Measurements from ENCODE around the gene MPV17L. TPM values are rescaled to one million over a fixed set of nuclear protein-coding genes. Genes with fewer than 3 reads are reported as not detected.
A peak's percentile ranks its signal among the peaks of the same experiment; 100 is the strongest.
"Not testable (repeated sequence)": the region's sequence is repeated elsewhere in the genome, so short reads cannot be mapped to it uniquely, and the experiment has no call there.

MPV17L gene
- polyA plus RNA-seq (ENCODE audit: insufficient read length), result 4.6 TPM

DNA sequence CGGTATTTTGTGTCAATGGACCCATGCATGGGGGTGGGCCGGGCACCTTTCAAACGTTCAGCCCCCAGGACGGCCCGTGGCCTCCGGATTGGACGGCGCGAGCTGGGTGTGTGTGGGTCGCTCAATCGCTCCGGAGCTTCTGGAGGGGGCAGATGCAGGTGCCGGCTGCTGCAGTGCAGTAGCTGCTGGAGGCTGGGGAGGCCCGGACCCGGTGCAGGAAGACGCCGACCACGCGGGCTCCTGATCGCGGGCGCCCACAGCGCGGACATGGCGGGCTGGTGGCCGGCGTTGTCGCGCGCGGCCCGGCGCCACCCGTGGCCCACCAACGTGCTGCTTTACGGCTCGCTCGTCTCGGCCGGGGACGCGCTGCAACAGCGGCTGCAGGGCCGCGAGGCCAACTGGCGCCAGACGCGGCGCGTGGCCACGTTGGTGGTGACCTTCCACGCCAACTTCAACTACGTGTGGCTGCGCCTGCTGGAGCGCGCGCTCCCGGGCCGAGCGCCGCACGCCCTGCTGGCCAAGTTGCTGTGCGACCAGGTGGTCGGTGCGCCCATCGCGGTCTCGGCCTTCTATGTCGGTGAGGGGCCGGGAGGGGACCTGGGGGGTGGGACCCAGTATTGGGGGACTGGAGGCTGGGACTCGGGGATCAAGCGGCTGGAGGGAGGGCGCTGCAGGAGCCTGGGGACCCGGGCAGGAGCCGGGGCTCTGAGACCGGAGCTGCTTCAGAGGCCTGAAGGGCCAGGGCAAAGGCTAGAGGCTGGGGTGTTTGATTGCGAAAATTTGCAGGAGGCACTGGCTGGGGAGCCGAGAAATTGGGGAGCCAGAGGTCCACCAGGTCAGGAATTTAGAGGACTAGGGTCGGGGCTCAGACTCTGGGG is at the start of gene MPV17L:
Gene MPV17L (plus strand): TSS at position 124 of the 878 bp plus-strand sequence. CDS start 144 bp downstream, at position 268.
- peak; percentile 29 for DNase-seq

DNA sequence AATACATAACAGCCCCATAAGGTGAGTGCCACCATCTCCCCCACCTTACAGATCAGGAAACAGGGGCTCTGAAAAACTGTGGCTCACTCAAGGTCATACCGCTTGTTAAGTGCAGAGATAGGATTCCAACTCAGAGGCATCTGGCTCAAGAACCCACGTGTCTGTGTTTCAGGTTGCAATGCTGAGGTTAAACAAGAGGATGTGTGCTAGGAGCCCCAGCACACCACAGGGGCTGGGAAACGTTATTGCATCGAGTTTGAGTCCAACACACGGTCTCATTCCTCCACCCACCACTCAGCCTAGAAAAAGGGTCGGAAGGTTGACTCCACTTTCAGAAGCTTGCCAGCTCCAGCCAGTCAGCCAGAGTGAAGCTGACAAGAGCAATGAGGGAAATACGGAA is 46.8 kb upstream of the MPV17L start:
- not testable (repeated sequence) for DNase-seq

DNA sequence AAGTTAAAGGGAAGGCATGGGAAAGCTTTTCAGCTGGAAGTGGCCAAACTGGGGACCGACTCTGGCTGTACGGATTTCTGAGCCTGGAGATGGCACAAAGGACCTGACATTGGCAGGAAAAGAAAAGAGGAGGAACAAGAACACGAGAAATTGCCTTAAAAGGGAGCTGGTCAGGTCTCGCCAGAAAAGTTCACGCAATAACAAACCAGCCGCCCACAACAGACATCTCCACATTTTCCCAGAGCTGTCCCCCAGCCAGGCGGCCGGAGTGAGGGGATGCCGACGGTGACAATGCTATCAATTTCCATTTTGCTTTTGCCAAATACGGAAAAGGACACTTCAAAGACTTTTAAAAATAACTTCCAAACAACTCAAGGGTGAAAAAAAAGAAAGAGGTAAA is 44.3 kb upstream of the MPV17L start:
- not testable (repeated sequence) for DNase-seq

DNA sequence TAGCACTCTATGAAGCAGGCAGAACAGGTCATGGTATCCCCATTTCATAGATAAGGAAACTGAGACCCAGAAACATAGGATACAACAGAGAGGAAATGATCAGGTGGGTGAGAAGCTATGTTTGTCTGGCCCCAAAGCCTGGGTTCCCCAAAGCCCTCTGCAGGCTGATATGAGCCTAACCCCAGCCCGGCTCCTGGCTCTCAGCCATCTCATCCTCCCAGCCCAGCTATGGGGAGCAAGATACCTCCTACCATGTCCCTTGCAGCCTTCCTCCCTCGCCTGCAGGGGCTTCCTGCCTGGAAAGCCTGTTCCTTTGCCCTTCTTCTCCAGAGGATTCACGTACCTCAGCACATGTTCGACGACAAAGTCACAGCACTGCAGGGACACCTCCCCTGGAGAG is 43.8 kb upstream of the MPV17L start:
- DNase-seq, result not testable (repeated sequence)

DNA sequence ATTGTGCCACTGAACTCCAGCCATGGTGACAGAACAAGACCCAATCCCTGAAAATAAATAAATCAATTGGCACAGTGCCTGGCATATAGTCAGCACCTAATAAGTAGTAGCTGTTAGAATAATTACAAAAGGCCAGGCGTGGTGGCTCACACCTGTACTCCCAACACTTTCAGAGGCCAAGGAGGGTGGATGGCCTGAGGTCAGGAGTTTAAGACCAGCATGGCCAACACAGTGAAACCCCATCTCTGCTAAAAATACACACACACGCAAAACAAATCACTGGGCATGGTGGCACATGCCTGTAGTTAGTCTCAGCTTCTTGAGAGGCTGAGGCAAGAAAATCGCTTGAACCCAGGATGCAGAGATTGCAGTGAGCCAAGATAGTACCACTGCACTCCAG is 42.7 kb upstream of the MPV17L start:
- not testable (repeated sequence) for DNase-seq

DNA sequence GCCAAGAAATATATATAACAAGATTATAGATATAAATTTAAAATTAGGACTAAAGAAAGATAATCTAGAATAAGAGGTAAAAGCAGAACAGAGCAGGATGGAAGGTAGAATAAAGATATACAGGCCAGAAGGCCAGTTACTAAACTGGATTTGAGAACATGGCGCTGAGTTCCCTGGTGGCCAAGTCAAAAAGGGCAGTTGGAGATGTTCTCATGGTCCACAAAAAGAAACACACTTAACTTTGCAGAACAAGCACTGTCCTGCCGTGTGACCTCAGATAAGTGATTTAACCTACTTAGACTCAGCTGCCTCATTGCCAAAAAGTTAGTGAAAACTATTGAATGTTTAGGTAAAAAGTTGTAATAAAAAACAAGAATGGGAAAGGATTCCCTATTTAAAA is 40.7 kb upstream of the MPV17L start:
- not testable (repeated sequence) for DNase-seq

DNA sequence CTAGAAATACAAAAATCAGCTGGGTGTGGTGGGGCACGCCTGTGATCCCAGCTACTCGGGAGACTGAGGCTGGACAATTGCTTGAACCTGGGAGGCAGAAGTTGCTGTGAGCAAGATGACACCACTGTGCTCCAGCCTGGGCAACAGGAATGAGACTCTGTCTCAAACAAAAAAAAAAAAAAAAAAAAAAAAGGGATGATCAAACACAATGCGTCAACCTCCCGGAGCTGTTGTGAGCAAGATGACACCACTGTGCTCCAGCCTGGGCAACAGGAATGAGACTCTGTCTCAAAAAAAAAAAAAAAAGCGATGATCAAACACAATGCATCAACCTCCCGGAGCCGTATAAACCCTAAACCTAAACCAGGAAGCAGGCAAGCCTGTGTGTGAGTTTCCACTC is 38.1 kb upstream of the MPV17L start:
- not testable (repeated sequence) for DNase-seq

DNA sequence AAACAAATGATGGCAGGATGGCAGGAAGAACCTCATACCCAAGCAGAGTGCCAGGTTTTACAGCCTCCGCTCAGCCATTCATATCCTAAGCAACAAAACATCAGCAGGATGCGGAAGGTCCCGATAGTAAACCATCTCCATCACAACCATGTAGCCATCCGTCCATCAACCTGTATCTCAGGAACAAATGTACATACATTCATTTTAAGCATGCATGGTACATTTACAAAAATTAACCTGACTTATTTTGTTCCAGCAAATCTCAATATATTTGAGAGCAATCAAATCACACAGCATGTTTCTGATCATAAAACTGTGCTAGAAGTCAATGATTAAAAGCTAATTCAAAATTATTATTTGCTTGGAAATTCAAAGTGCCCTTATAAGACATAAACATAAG is 17.4 kb upstream of the MPV17L start, which contains the start of gene NPIPA5:
Gene NPIPA5 (minus strand): TSS at position 101 of the 400 bp plus-strand sequence. CDS start 0 bp downstream, at position 101.
- not testable (repeated sequence) for DNase-seq

DNA sequence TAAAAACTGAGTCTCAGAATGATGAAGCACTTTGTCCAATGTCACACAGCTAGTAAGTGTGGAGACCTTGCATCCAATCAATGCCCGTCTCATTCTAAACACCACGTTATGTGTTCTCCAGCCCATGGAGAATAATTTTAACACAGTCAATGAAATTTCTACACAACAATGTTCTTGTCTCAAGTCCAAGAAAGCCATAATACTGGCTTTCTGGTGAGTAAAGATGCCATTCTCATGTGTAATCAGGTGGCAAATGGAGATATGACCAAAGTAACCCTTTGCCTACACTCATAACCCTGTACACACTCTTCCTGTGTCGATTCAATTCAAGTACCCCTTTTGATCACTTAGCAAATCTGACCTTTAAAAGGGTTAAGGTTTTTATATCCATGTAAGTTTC is 12.7 kb upstream of the MPV17L start:
- DNase-seq, result not testable (repeated sequence)

DNA sequence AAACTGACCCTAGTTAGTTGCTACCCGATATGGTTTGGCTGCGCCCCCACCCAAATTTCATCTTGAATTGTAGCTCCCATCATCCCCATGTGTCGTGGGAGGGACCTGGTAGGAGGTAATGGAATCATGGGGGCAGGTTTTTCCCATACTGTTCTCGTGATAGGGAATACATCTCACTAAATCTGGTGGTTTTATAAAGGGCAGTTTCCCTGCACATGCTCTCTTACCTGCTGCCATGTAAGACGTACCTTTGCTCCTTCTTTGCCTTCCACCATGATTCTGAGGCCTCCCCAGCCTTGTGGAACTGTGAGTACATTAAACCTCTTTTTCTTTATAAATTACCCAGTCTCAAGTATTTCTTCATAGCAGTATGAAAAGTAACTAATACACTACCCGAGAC is 7.5 kb upstream of the MPV17L start:
- DNase-seq, result not testable (repeated sequence)

DNA sequence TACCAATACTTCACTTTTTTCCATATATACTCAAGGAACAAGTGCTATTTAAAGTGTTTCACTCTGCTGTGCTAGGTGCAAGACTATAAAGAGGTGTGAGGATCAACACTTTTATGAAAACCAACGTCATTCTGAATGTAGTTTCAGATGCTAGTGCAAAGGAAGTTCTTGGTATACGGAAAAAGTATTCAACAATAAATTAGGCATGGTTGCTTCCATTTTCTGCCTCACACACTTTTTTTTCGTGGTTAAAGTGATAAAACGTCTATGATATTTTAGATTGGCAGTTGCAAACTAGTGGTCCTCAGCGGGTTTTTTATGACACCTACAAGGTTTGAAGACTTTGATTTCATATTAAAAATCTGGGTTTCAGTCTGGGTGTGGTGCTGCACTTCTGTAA is 5.6 kb upstream of the MPV17L start:
- not testable (repeated sequence) for DNase-seq

DNA sequence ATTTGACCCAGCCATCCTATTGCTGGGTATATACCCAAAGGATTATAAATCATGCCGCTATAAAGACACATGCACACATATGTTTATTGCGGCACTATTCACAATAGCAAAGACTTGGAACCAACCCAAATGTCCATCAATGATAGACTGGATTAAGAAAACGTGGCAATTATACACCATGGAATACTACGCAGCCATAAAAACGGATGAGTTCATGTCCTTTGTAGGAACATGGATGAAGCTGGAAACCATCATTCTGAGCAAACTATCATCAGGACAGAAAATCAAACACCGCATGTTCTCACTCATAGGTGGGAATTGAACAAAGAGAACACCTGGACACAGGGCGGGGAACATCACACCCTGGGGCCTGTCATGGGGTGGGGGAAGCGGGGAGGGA is 2.5 kb upstream of the MPV17L start:
- DNase-seq, result not testable (repeated sequence)

DNA sequence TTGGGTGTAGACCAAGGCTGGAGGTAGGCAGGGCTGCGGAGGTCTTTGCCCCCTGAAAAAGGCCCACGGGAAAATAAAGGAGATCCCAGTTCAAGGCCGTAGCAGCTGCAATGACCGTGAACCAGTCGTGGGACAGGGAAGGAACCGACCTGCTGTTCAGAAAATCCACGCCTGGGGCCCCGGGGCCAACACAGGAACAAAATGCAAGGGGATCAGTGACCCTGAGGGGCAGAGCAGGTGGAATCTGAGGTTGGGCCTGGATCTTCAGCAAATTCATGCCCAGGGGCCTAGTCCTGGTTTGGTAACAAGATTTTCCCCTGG is 915 bp downstream of the MPV17L start:
- not testable (repeated sequence) for DNase-seq

DNA sequence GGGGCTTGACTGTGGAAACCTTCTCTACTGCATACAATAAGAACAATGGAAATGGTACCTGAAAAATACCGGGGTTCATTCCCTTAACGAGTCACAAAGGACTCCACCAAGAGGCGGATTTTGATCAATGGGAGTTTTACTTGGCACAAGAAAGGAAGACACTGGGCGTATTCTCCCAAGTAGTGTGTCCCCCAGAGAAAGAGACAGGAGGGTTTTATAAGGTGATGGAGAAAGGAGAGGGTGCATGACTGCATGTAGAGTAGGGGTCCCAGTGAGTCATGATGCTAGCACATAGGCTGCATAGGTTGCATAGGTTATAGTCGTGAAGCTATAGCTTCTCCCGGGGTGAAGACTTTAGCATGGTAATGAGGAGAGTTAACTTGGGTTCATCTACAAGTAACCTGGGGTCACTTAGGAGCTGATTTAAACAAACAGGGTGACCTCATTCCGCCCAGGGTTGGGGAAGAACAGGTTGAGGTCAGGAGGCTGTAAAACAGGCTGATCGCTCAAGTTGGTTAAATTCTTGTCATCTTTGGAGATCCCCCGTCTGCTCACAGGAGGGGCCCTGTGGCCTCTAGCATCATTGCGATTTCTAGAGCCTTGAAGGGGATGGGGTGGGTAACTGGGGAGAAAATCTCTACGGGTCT is 1.5 kb downstream of the MPV17L start:
- DNase-seq, result no peak

DNA sequence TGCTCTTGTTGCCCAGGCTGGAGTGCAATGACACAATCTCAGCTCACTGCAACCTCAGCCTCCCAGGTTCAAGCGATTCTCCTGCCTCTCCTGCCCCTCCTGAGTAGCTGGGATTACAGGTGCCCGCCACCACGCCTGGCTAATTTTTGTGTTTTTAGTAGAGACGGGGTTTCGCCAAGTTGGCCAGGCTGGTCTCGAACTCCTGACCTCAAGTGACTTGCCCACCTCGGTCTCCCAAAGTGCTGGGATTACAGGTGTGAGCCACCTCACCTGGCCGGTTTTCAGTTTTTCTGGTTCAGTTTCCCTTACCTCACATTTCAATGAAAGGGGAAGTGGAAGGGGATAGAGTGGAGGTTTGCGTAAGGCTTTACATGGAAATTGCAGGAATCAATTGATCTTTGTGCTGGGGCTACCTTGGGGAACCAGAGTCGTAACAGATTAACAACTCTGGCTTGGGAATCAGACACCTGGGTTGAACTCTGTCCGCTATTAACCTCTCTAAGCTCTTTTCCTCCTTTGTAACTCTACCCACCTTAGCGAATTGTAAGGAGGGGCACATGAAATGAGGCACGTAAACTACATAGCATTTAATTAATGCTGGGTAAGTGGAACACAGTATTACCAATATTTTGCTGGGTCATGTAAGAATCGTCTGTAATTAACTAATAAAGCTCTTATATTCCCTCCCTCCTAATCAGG is 3.2 kb downstream of the MPV17L start:
- no peak for DNase-seq

DNA sequence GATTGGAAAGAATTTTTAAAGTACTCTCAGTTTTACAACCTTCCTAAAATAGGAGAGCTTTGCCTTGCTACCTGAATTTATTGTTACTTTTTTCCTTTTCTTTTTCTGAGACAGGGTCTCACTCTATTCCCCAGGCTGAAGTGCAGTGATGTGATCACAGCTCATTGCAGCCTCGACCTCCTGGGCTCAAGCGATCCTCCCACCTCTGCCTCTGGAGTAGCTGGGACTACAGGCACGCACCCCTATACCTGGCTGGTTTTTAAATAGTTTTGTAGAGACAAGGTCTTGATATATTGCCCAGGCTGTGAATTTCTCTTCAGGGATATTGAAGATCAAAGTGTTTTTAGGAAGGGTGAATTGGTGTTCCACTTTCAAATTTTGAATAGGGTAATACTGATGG is 3.8 kb downstream of the MPV17L start:
- DNase-seq, result no peak

DNA sequence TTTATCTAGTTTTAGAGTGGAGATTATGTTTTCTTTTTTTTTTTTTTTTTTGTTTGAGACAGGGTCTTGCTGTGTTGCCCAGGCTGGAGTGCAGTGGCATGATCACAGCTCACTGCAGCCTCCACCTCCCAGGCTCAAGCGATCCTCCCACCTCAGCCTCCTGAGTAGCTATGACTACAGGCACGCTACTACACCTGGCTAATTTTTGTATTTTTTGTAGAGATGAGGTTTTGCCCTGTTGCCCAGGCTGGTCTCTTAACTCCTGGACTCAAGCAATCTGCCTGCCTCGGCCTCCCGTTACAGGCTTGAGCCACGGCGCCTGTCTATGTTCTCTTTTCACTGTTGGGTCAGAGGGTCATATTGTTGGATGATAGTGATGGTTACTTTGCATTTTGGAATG is 4.8 kb downstream of the MPV17L start:
- not testable (repeated sequence) for DNase-seq

DNA sequence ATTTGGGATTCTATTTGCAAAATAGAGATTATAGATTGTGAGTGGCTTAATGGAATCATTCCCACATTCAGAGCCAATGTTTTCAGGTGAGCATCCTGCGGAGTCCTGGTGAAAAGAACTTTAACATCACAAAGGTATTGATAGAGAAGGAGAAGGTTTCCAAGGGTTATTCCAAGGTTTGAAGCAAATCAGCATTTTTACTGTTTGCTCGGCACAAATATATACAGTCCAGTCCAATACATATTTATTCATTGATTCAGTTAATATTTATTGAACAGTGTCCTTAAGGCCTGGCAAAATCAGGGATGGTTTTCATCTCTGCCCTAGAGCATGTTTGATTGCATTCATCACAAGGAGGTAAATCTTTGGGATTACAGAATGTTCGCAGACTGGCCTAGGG is 6.4 kb downstream of the MPV17L start:
- DNase-seq, result no peak

DNA sequence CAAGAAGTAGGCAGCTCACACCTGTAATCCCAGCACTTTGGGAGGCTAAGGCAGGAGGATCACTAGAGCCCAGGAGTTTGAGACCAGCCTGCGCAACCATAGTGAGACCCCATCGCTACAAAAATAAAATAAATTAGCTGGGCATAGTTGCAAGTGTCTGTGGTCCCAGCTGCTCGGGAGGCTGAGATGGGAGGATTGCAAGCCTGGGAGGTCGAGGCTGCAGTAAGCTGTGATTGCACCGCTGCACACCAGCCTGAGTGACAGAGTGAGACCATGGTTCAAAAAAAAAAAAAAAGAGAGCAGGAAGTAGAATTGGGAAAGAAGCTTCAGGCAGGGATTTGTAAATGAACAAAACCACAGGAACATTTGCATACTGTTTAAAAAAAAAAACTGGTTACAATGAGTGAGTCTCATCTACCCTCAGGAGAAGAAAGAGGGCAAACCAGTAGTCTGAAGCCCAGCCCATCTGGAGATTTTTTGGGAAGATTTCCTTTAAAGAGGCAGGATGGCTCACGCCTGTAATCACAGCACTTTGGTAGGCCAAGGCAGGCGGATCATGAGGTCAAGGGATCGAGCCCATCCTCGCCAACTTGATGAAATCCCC is 7.9 kb downstream of the MPV17L start:
- no peak for DNase-seq

DNA sequence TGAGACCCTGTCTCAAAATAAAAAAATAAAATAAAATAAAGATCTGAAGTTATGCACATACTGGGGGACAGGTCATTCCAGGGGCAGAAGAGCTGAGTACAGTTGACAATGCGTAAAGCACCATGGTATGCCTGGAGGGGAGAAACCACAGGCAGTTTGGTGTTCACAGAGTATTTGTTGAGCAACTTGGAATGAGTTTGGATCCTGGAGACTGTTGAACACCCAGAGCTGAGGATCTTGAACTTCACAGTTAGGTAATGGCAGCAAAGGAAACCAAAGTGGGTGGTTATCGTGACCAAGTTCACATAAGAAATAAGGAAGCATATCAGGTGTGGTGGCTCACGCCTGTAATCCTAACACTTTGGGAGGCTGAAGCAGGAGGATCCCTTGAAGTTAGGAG is 8.5 kb downstream of the MPV17L start:
- DNase-seq, result not testable (repeated sequence)

DNA sequence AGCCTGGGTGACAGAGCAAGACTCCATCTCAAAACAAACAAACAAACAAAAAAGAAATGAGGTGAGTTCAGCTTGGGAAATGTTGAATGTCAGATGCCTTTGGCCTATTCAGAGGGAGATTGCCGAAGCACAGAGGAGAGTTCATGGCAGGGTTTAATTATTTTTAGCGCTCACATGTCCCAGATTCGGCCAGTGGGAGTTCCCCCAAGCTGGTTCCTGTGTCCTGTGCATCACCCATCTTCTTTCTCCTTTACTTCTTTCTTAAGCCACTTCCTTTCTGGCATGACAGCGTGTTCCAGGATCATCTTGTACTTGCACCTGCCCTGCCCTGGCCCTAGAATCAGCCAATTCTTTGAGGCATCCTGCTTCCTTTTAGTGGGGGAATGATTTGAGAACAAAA is 9.2 kb downstream of the MPV17L start:
- no peak for DNase-seq

DNA sequence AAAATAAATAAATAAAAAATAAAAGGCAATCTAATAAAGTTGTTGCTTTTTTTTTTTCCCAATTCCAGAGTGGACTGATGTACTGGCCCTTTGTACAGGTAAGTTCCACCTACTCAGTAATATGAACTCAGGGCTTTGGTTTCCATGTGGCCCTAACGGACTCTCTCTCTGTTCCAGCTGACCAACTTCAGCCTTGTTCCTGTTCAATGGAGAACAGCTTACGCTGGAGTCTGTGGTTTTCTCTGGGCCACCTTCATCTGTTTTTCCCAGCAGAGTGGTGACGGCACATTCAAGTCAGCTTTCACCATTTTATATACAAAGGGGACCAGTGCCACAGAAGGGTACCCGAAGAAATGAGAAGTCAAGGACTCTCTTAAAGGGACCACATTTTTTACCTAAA is 12.2 kb downstream of the MPV17L start:
- not testable (repeated sequence) for DNase-seq

DNA sequence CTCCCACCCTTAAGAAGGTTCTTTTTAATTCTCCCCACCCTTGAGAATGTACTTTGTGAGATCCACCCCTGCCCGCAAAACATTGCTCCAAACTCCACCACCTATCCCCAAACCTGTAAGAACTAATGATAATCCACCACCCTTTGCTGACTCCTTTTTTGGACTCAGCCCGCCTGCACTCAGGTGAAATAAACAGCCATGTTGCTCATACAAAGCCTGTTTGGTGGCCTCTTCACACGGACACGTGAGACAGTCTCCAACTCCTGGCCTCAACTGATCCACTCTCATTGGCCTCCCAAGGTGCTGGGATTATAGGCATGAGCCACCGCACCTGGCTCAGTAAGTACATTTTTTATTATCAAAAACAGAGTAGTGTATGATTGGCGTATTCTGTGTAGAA is 13.9 kb downstream of the MPV17L start:
- not testable (repeated sequence) for DNase-seq

Data from hindlimb muscle (tissue), 1 donor.